GM19324 (cell line): ENCODE data around the gene HNRNPK.
"Not testable (repeated sequence)": the region's sequence is repeated elsewhere in the genome, so short reads cannot be mapped to it uniquely, and the experiment has no call there.

ENCODE experiments used
- ATAC-seq: cut with Tn5 transposase; IDR thresholded peaks from one replicate; pipeline ENCODE4 v1.9.1; 2021; ENCODE audit warnings: mild to moderate bottlenecking, moderate library complexity; ENCODE audit not compliant: unreplicated experiment, low FRiP score

Gene HNRNPK

GRCh38 chr9:83978992-83979811 lies 813 bp downstream of the HNRNPK start:
- peak; percentile 17 for ATAC-seq

- ATAC-seq = no peak
These were observed 2.8 kb downstream of the HNRNPK start for GRCh38 chr9:83977196-83977595.

- ATAC-seq = no peak
These were observed 3.6 kb downstream of the HNRNPK start for GRCh38 chr9:83976372-83976771.

GRCh38 chr9:83975300-83975699 lies 4.7 kb downstream of the HNRNPK start:
- no peak for ATAC-seq

- no peak for ATAC-seq
These were observed 7.7 kb downstream of the HNRNPK start for GRCh38 chr9:83972286-83972685.

GRCh38 chr9:83971485-83971884 lies 8.5 kb downstream of the HNRNPK start:
- ATAC-seq = no peak

GRCh38 chr9:83969602-83970001 lies 10.4 kb downstream of the HNRNPK start:
- ATAC-seq = no peak

GRCh38 chr9:83967073-83967472 lies 12.9 kb downstream of the HNRNPK start:
- ATAC-seq = no peak

- no peak for ATAC-seq
These were observed 13.8 kb downstream of the HNRNPK start for GRCh38 chr9:83966209-83966582.

- ATAC-seq = no peak
These were observed 14.4 kb downstream of the HNRNPK start for GRCh38 chr9:83965350-83966208.

GRCh38 chr9:83964973-83965349 lies 15.1 kb downstream of the HNRNPK start:
- no peak for ATAC-seq

GRCh38 chr9:83962165-83962564 lies 17.9 kb downstream of the HNRNPK start:
- no peak for ATAC-seq

- ATAC-seq = no peak
These were observed 19.0 kb downstream of the HNRNPK start for GRCh38 chr9:83960991-83961390.

GRCh38 chr9:83959061-83959460 lies 21.0 kb downstream of the HNRNPK start:
- ATAC-seq = no peak

GRCh38 chr9:83957248-83957513 lies 22.8 kb downstream of the HNRNPK start:
- no peak for ATAC-seq

GRCh38 chr9:83956436-83957247 lies 23.4 kb downstream of the HNRNPK start:
- peak; percentile 83 for ATAC-seq

GRCh38 chr9:83956086-83956435 lies 24.0 kb downstream of the HNRNPK start:
- ATAC-seq = peak; percentile 68

GRCh38 chr9:83948096-83948495 lies 31.9 kb downstream of the HNRNPK start:
- ATAC-seq = not testable (repeated sequence)

GRCh38 chr9:83940590-83941303 lies 39.3 kb downstream of the HNRNPK start:
- ATAC-seq = no peak

GRCh38 chr9:83937861-83938455 lies 42.1 kb downstream of the HNRNPK start:
- ATAC-seq = no peak
